HepG2 (cell line): ENCODE results near the gene SGIP1. TPM values are rescaled to one million over a fixed set of nuclear protein-coding genes. Genes with fewer than 3 reads are reported as not detected.

Experiments used
- ATAC-seq: fragments of 200-7000 bp; cut with Tn5 transposase; 3 replicates; pipeline ENCODE4 v1.9.1; 2020; ENCODE audit warnings: mild to moderate bottlenecking, moderate library complexity
- BruUV-seq: library from RNA; stranded (reverse); fragments of 400-500 nt; replicated peaks from 2 replicates; lab custom pipeline; 2021; lab: Mats Ljungman, UMichigan
- CTCF ChIA-PET: fragments of 300-600 bp; formaldehyde crosslinking; extraction: SDS; loops from one replicate; lab custom pipeline; 2021; ENCODE audit warnings: low total read pairs, inconsistent platforms, low intra/inter-chr PET ratio; lab: Yijun Ruan, JAX
- POLR2A ChIA-PET: fragments of 350-600 bp; sonication (Branson Sonifier 250); formaldehyde crosslinking; loops from one replicate; lab custom pipeline; 2020; ENCODE audit warnings: antibody characterized with exemption, inconsistent platforms; lab: Yijun Ruan, JAX
- DNase-seq: peaks from one replicate; pipeline ENCODE4 v3.0.0-alpha.2; 2015; ENCODE audit warnings: low spot score
- FAIRE-seq: peaks from 3 replicates; lab custom pipeline; 2011; peaks lifted over from hg19 to GRCh38; lab: Jason Lieb, UNC
- H2AFZ ChIP-seq: one replicate; pipeline ENCODE4 v1.6.1; 2011; ENCODE audit warnings: low read length, inconsistent platforms
- H3K27ac ChIP-seq: fragments of 300-600 bp; 3 replicates; pipeline ENCODE4 v1.8.0; 2011; ENCODE audit warnings: mixed run types, mild to moderate bottlenecking, mixed read lengths, low read length, inconsistent platforms; ENCODE audit not compliant: insufficient read depth; ENCODE audit errors: extremely low read length
- H3K27me3 ChIP-seq, 2 experiments: fragments of 200-600 bp in 1 of 2; 2 replicates in 1 of 2; 3 replicates in 1 of 2; pipeline versions ENCODE4 v1.6.0 to v1.8.0; 2011; ENCODE audit warnings: low read length in 2 of 2, mild to moderate bottlenecking in 2 of 2, moderate library complexity in 2 of 2, inconsistent platforms in 1 of 2; ENCODE audit not compliant: insufficient read depth in 2 of 2, control insufficient read depth in 1 of 2
- H3K36me3 ChIP-seq, 2 experiments: fragments of 200-600 bp in 1 of 2; replicated peaks in 1 of 2; 2 replicates in 1 of 2; 3 replicates in 1 of 2; pipeline versions ENCODE4 v1.5.1 to v1.8.0; 2011; ENCODE audit warnings: low read length in 2 of 2, inconsistent platforms in 1 of 2; ENCODE audit not compliant: insufficient read depth in 2 of 2, control insufficient read depth in 1 of 2
- H3K4me1 ChIP-seq: 2 replicates; pipeline ENCODE4 v1.5.1; 2012; ENCODE audit warnings: low read length, inconsistent platforms; ENCODE audit not compliant: insufficient read depth
- H3K4me2 ChIP-seq: 2 replicates; pipeline ENCODE4 v1.6.0; 2011; ENCODE audit warnings: low read depth, low read length, inconsistent platforms
- H3K4me3 ChIP-seq, 3 experiments: fragments of 200-600 bp in 1 of 3; sonication (generic), shearing (Covaris generic) in 1 of 3; replicated peaks in 1 of 3; 2 replicates each; pipeline ENCODE4 v1.5.1; 2011 to 2016; ENCODE audit warnings: low read length in 3 of 3, inconsistent platforms in 2 of 3, low read depth in 2 of 3, mild to moderate bottlenecking in 2 of 3, control low read depth in 1 of 3, mixed read lengths in 1 of 3; ENCODE audit not compliant: insufficient read depth in 1 of 3
- H3K79me2 ChIP-seq: one replicate; pipeline ENCODE4 v1.6.1; 2011; ENCODE audit warnings: low read length, inconsistent platforms; ENCODE audit not compliant: insufficient read depth
- H3K9ac ChIP-seq: 2 replicates; pipeline ENCODE4 v1.6.0; 2011; ENCODE audit warnings: mild to moderate bottlenecking, low read depth, low read length, inconsistent platforms; ENCODE audit not compliant: insufficient read depth
- H3K9me3 ChIP-seq: 2 replicates; pipeline ENCODE4 v1.5.1; 2012; ENCODE audit warnings: mild to moderate bottlenecking, low read length
- H4K20me1 ChIP-seq: 2 replicates; pipeline ENCODE4 v1.6.0; 2011; ENCODE audit warnings: inconsistent platforms, mild to moderate bottlenecking, low read length, moderate library complexity; ENCODE audit not compliant: insufficient read depth
- ATF7 ChIP-seq, 2 experiments: fragments of 450-650 bp in 1 of 2; sonication (generic) in 1 of 2; formaldehyde crosslinking in 1 of 2; IDR thresholded peaks; 2 replicates each; pipeline versions ENCODE4 v1.4.0 to v1.6.1; 2016 to 2020; ENCODE audit warnings: antibody characterized with exemption in 1 of 2, mild to moderate bottlenecking in 1 of 2, missing genetic modification reagents in 1 of 2
- HES4 ChIP-seq: sonication (generic); formaldehyde crosslinking; IDR thresholded peaks from 2 replicates; pipeline ENCODE4 v1.9.0; 2021; ENCODE audit warnings: mild to moderate bottlenecking, missing genetic modification reagents, borderline replicate concordance
- MED1 ChIP-seq: sonication (generic); formaldehyde crosslinking; IDR thresholded peaks from 2 replicates; pipeline ENCODE4 v1.4.0; 2020; ENCODE audit warnings: missing genetic modification reagents
- ZBTB10 ChIP-seq: sonication (generic); formaldehyde crosslinking; IDR thresholded peaks from 2 replicates; pipeline ENCODE4 v1.4.0; 2020; ENCODE audit warnings: missing genetic modification reagents, borderline replicate concordance
- ZBTB20 ChIP-seq: sonication (generic); formaldehyde crosslinking; IDR thresholded peaks from 2 replicates; pipeline ENCODE4 v1.8.1; 2023; ENCODE audit warnings: missing genetic modification reagents, low read depth, mild to moderate bottlenecking, borderline replicate concordance
- ZNF337 ChIP-seq: sonication (generic); formaldehyde crosslinking; IDR thresholded peaks from 2 replicates; pipeline ENCODE4 v1.5.1; 2020; ENCODE audit warnings: missing genetic modification reagents, low read depth, mild to moderate bottlenecking, borderline replicate concordance
- WGBS: methylation state at CpG from one replicate; pipeline ENCODE4 v1.1.6; 2017; ENCODE audit warnings: low lambda C conversion rate; 5-methylcytosine and 5-hydroxymethylcytosine counted together
- in situ Hi-C: cut with HindIII; loops from 2 replicates; pipeline ENCODE4 v1.10.0; 2017; ENCODE audit warnings: low pct_unique_long_range_greater_than_20kb; ENCODE audit not compliant: extremely low pct_ligation_motif_present
- intact Hi-C: fragments of 100-400 bp; cut with micrococcal nuclease; formaldehyde crosslinking; loops from one replicate; pipeline ENCODE4 v1.10.0; 2022; ENCODE audit not compliant: unreplicated experiment
- polyA plus RNA-seq, 8 experiments: library from polyadenylated mRNA; depleted of rRNA in 3 of 8; stranded (reverse) in 7 of 8; unstranded in 1 of 8; fragments of >200 nt; fragmentation: Illumina TruSeq in 4 of 8; extraction: Trizol in 4 of 8; gene quantifications; 2 replicates each; pipeline versions ENCODE4 v1.2.1 to v1.2.3, GENCODE V29; 2011 to 2016; ENCODE audit warnings: low read depth in 4 of 8, missing spikeins in 1 of 8, mixed read lengths in 1 of 8; ENCODE audit not compliant: insufficient read depth in 1 of 8
- total RNA-seq, 5 experiments: library from RNA; depleted of rRNA; stranded (reverse); fragments of >200 nt; fragmentation: Illumina TruSeq; extraction: Trizol; gene quantifications; 2 replicates each; pipeline ENCODE4 v1.2.3, GENCODE V29; 2016; ENCODE audit warnings: low read depth in 1 of 5

The SGIP1 gene
- total and polyA plus RNA-seq, 2 of the 13 experiments (the other 11 are each of a cell fraction or from before 2014, with no cell fraction given): not detected

DNA sequence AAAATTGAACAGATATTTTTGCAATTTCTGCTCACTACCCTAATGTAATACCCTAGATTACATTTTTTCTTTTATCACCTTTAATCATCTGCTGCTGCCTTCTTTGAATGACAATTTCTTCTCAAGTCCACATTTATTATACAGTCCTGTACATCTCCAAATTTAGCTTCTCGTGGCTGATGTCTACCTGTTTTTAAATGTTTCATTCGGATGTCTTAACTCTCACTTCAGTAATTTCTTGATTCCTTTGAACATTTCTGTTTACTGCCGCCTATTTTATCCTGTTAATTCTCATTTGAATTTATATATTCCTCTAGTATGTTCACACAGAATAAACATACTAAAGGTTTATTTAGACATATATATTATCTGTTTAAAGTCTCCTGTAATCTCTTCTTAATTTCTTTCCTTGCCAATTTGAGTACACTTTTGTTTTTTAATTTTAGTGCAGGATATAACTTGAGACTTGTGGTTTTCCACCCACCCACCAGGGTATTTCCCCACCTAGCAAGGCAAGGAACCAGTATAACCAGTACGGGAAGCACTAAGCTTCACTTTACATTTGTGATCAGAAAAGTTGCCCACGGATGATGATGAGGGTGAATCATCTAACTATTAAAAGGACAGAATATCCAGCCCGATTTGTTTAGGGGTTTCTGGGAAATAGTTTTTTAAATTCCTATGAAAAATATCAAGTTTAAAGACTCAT lies 254.4 kb downstream of the SGIP1 start:
- Histone ChIP-seq H3K9ac (no peak overlapping the region), H2AFZ (no peak overlapping the region), H3K36me3 (no peaks in the 10 kb centered on the region), H3K4me2 (no peak overlapping the region), H3K79me2 (no peaks in the 10 kb centered on the region), H3K27ac (no peak overlapping the region), H3K4me1 (no peaks in the 10 kb centered on the region), H3K4me3 (no peak overlapping the region), H4K20me1 (no peaks in the 10 kb centered on the region), H3K27me3 (no peaks in the 10 kb centered on the region), H3K9me3 (no peaks in the 10 kb centered on the region)
- no peak for ATAC-seq
- ChIA-PET POLR2A (no interaction called here), CTCF (no interaction called here)
- FAIRE-seq: no peak
- DNase-seq: no peak
- 6% methylated on average over 6 of the region's 6 CpGs for WGBS
- intact Hi-C loops: no loop called here
- no TSS peak for BruUV-seq
- TF ChIP-seq ZBTB20 (CRISPR knock-in tag): no peak
- TF ChIP-seq MED1 (CRISPR knock-in tag): no peak
- no peak for TF ChIP-seq ZNF337 (CRISPR knock-in tag)
- TF ChIP-seq HES4 (CRISPR knock-in tag): no peak
- TF ChIP-seq, all 625 proteins: peak for 0
- in situ Hi-C loops: no loop called here

- Histone ChIP-seq H3K4me2 (no peak overlapping the region), H3K79me2 (no peaks in the 10 kb centered on the region), H3K36me3 (no peaks in the 10 kb centered on the region), H2AFZ (no peak overlapping the region), H3K9me3 (no peaks in the 10 kb centered on the region)
- FAIRE-seq: no peak
- POLR2A ChIA-PET: no interaction called here
- intact Hi-C loops: no loop called here
- TF ChIP-seq ZBTB10 (no peak), ATF7 (IDR thresholded peaks at IDR 0.05) (peak; percentile 53; the same call in 1 of the 2 replicates), ATF7 (CRISPR knock-in tag; IDR thresholded peaks at IDR 0.05) (no peak)
- TF ChIP-seq, all 625 proteins: peak for 1
- Histone ChIP-seq H3K27me3 (no peaks in the 10 kb centered on the region), H3K4me3 (no peak overlapping the region), H3K9ac (no peak overlapping the region), H3K27ac (no peak overlapping the region), H3K4me1 (no peaks in the 10 kb centered on the region), H4K20me1 (no peaks in the 10 kb centered on the region)
- DNase-seq (no peak), ATAC-seq (no peak)
- WGBS: under 1% methylated on average over 5 of the region's 5 CpGs
- no TSS peak for BruUV-seq
- CTCF ChIA-PET: no interaction called here
- in situ Hi-C loops: no loop called here
Measured at GRCh38 chr1:66791621-66792610, 258.0 kb downstream of the SGIP1 start.
